H1 (cell line): Measurements from ENCODE around the gene NFIC. TPM values are rescaled to one million over a fixed set of nuclear protein-coding genes. Genes with fewer than 3 reads are reported as not detected.

Source experiments
- CTCF ChIA-PET: fragments of 300-600 bp; sonication (Branson Sonifier 250); formaldehyde crosslinking; loops from one replicate; lab custom pipeline; 2021; ENCODE audit not compliant: partially characterized antibody; lab: Charles Lee
- POLR2A ChIA-PET: fragments of 300-600 bp; sonication (Branson Sonifier 250); formaldehyde crosslinking; loops from one replicate; lab custom pipeline; 2021; ENCODE audit warnings: inconsistent platforms; ENCODE audit not compliant: partially characterized antibody; lab: Charles Lee
- DNase-seq, 2 experiments: peaks; one replicate each; pipeline versions ENCODE4 v3.0.0 to v3.0.0-alpha.2; 2010 to 2022; ENCODE audit warnings: low spot score in 2 of 2, low read depth in 1 of 2, mixed read lengths in 1 of 2
- FAIRE-seq: peaks from 2 replicates; lab custom pipeline; 2011; peaks lifted over from hg19 to GRCh38; lab: Jason Lieb, UNC
- H2AFZ ChIP-seq: 2 replicates; pipeline ENCODE4 v1.8.1; 2012; ENCODE audit warnings: low read length, inconsistent platforms
- H2AK5ac ChIP-seq: 2 replicates; pipeline ENCODE4 v1.6.1; 2013; ENCODE audit warnings: low read depth, low read length
- H2BK120ac ChIP-seq: replicated peaks from 2 replicates; pipeline ENCODE3; 2013; ENCODE audit warnings: low read depth, low read length, inconsistent platforms
- H2BK12ac ChIP-seq: 2 replicates; pipeline ENCODE4 v1.6.1; 2013; ENCODE audit warnings: low read depth, low read length
- H2BK15ac ChIP-seq: 2 replicates; pipeline ENCODE4 v1.6.1; 2013; ENCODE audit warnings: low read length
- H2BK20ac ChIP-seq: 2 replicates; pipeline ENCODE4 v1.6.1; 2013; ENCODE audit warnings: low read length
- H2BK5ac ChIP-seq: 2 replicates; pipeline ENCODE4 v1.6.1; 2013; ENCODE audit warnings: low read depth, low read length
- H3K14ac ChIP-seq: 2 replicates; pipeline ENCODE4 v1.6.1; 2013; ENCODE audit warnings: inconsistent platforms; ENCODE audit not compliant: insufficient read length
- H3K18ac ChIP-seq: 2 replicates; pipeline ENCODE4 v1.6.1; 2013; ENCODE audit warnings: low read length; ENCODE audit errors: extremely low read depth
- H3K23ac ChIP-seq: 2 replicates; pipeline ENCODE4 v1.6.1; 2013; ENCODE audit warnings: inconsistent platforms; ENCODE audit not compliant: insufficient read length
- H3K23me2 ChIP-seq: 2 replicates; pipeline ENCODE4 v1.6.1; 2013; ENCODE audit warnings: low read depth, low read length
- H3K27ac ChIP-seq: 2 replicates; pipeline ENCODE4 v1.6.1; 2011; ENCODE audit warnings: low read depth, low read length, inconsistent platforms
- H3K27me3 ChIP-seq, 4 experiments: replicated peaks in 1 of 4; 1 replicate in 1 of 4; 2 replicates in 3 of 4; pipeline versions ENCODE4 v1.6.1 to v1.8.1; 2011 to 2013; ENCODE audit warnings: low read length in 3 of 4, mild to moderate bottlenecking in 3 of 4, inconsistent platforms in 2 of 4, mixed read lengths in 2 of 4, moderate library complexity in 1 of 4; ENCODE audit not compliant: control insufficient read depth in 3 of 4, insufficient read depth in 3 of 4; ENCODE audit errors: extremely low read depth in 1 of 4
- H3K36me3 ChIP-seq, 4 experiments: 2 replicates each; pipeline versions ENCODE4 v1.6.1 to v1.8.1; 2011 to 2013; ENCODE audit warnings: mild to moderate bottlenecking in 4 of 4, low read length in 3 of 4, moderate library complexity in 2 of 4, control low read depth in 1 of 4, inconsistent platforms in 1 of 4; ENCODE audit not compliant: insufficient read depth in 4 of 4, control insufficient read depth in 2 of 4
- H3K4ac ChIP-seq: replicated peaks from 2 replicates; pipeline ENCODE3; 2013; ENCODE audit warnings: low read length, low read depth, mixed read lengths, inconsistent platforms; ENCODE audit not compliant: insufficient read length
- H3K4me1 ChIP-seq, 4 experiments: replicated peaks in 1 of 4; 1 replicate in 1 of 4; 2 replicates in 3 of 4; pipeline versions ENCODE4 v1.6.1 to v1.8.1; 2011 to 2013; ENCODE audit warnings: low read length in 3 of 4, inconsistent platforms in 2 of 4, mixed read lengths in 1 of 4; ENCODE audit not compliant: insufficient read depth in 4 of 4, control insufficient read depth in 3 of 4
- H3K4me2 ChIP-seq, 2 experiments: 2 replicates each; pipeline versions ENCODE4 v1.6.1 to v1.8.1; 2011 to 2013; ENCODE audit warnings: low read depth in 2 of 2, low read length in 2 of 2, control low read depth in 1 of 2, inconsistent platforms in 1 of 2, mild to moderate bottlenecking in 1 of 2; ENCODE audit not compliant: insufficient read depth in 1 of 2
- H3K4me3 ChIP-seq, 4 experiments: fragments of 200-600, 300-600 bp in 1 of 4; sonication (generic), shearing (Covaris generic), sonication (Bioruptor Twin) in 1 of 4; 2 replicates each; pipeline versions ENCODE4 v1.5.1 to v1.8.1; 2011 to 2016; ENCODE audit warnings: low read length in 4 of 4, low read depth in 3 of 4, control low read depth in 2 of 4, inconsistent platforms in 2 of 4, mild to moderate bottlenecking in 2 of 4, mixed read lengths in 1 of 4, moderate library complexity in 1 of 4; ENCODE audit not compliant: insufficient read depth in 2 of 4; ENCODE audit errors: extremely low read depth in 1 of 4
- H3K56ac ChIP-seq: replicated peaks from 2 replicates; pipeline ENCODE3; 2013; ENCODE audit warnings: low read depth, mild to moderate bottlenecking, mixed read lengths, low read length, inconsistent platforms; ENCODE audit not compliant: insufficient read length
- H3K79me1 ChIP-seq: 2 replicates; pipeline ENCODE4 v1.6.1; 2013; ENCODE audit warnings: low read depth, low read length, control low read depth
- H3K79me2 ChIP-seq, 2 experiments: 2 replicates each; pipeline versions ENCODE4 v1.6.1 to v1.8.1; 2012 to 2013; ENCODE audit warnings: low read length in 2 of 2, mild to moderate bottlenecking in 2 of 2, inconsistent platforms in 1 of 2; ENCODE audit not compliant: insufficient read depth in 2 of 2, control insufficient read depth in 1 of 2
- H3K9ac ChIP-seq, 4 experiments: replicated peaks in 1 of 4; 1 replicate in 1 of 4; 2 replicates in 3 of 4; pipeline versions ENCODE4 v1.6.1 to v1.8.1; 2011 to 2013; ENCODE audit warnings: low read depth in 3 of 4, low read length in 3 of 4, control low read depth in 2 of 4, mild to moderate bottlenecking in 2 of 4, moderate library complexity in 2 of 4, inconsistent platforms in 1 of 4; ENCODE audit errors: extremely low read depth in 1 of 4
- H3K9me3 ChIP-seq, 2 experiments: 2 replicates each; pipeline versions ENCODE4 v1.6.1 to v1.8.1; 2012 to 2013; ENCODE audit warnings: mild to moderate bottlenecking in 2 of 2, moderate library complexity in 2 of 2, control low read depth in 1 of 2, inconsistent platforms in 1 of 2, low read depth in 1 of 2, low read length in 1 of 2, mixed read lengths in 1 of 2; ENCODE audit not compliant: insufficient read depth in 2 of 2
- H4K20me1 ChIP-seq, 2 experiments: replicated peaks in 1 of 2; 2 replicates each; pipeline versions ENCODE3 to v1.8.1; 2011 to 2013; ENCODE audit warnings: inconsistent platforms in 2 of 2, low read length in 2 of 2, mild to moderate bottlenecking in 1 of 2; ENCODE audit not compliant: insufficient read depth in 2 of 2, control insufficient read depth in 1 of 2
- H4K5ac ChIP-seq: 2 replicates; pipeline ENCODE4 v1.6.1; 2013; ENCODE audit warnings: low read length, low read depth, mixed read lengths, inconsistent platforms; ENCODE audit not compliant: insufficient read length
- H4K8ac ChIP-seq: 2 replicates; pipeline ENCODE4 v1.8.0; 2013; ENCODE audit warnings: mild to moderate bottlenecking, moderate library complexity, low read length, inconsistent platforms; ENCODE audit not compliant: insufficient read depth; ENCODE audit errors: extremely low read depth
- H4K91ac ChIP-seq: replicated peaks from 2 replicates; pipeline ENCODE3; 2013; ENCODE audit warnings: low read length, mixed read lengths, inconsistent platforms; ENCODE audit not compliant: insufficient read length
- ASH2L ChIP-seq: fragments of 200-600, 300-600 bp; sonication (generic); IDR thresholded peaks from one replicate; pipeline ENCODE4 v1.7.1; 2017; ENCODE audit warnings: low read length
- CHD1 ChIP-seq: IDR thresholded peaks from 2 replicates; pipeline ENCODE4 v1.6.1; 2012; ENCODE audit warnings: low read depth, low read length, improper control_type of control experiment
- CREB1 ChIP-seq: IDR thresholded peaks from 2 replicates; pipeline ENCODE4 v1.6.1; 2012; ENCODE audit warnings: inconsistent platforms
- KDM4A ChIP-seq: IDR thresholded peaks from one replicate; pipeline ENCODE4 v1.7.1; 2012; ENCODE audit warnings: low read depth, mild to moderate bottlenecking, moderate library complexity, low read length, inconsistent platforms; ENCODE audit not compliant: severe bottlenecking
- MAX ChIP-seq: IDR thresholded peaks from 2 replicates; pipeline ENCODE4 v1.6.1; 2012; ENCODE audit warnings: inconsistent platforms
- SAP30 ChIP-seq: fragments of 300-600 bp; sonication (generic); IDR thresholded peaks from 2 replicates; pipeline ENCODE4 v1.7.1; 2012; ENCODE audit warnings: low read length, moderate library complexity, mild to moderate bottlenecking, inconsistent platforms; ENCODE audit not compliant: insufficient read depth, insufficient replicate concordance
- SIN3A ChIP-seq, 2 experiments: IDR thresholded peaks in 1 of 2; conservative IDR thresholded peaks in 1 of 2; 2 replicates each; pipeline ENCODE4 v1.6.1; 2011 to 2012; ENCODE audit warnings: low read length in 2 of 2, improper control_type of control experiment in 1 of 2, low read depth in 1 of 2, mild to moderate bottlenecking in 1 of 2
- WGBS, 2 experiments: shearing (Covaris generic) in 1 of 2; methylation state at CpG; one replicate each; pipeline versions ENCODE4 v1.1.6 to v1.1.7; 2013 to 2015; ENCODE audit warnings: low lambda C conversion rate in 2 of 2, mixed read lengths in 2 of 2, inconsistent platforms in 1 of 2, low coverage in 1 of 2, missing lambda C conversion rate in 1 of 2; ENCODE audit not compliant: insufficient replicate concordance in 2 of 2, insufficient coverage in 1 of 2, insufficient read length in 1 of 2; ENCODE audit errors: extremely low coverage in 1 of 2, missing lambda C conversion rate in 1 of 2; 5-methylcytosine and 5-hydroxymethylcytosine counted together
- polyA plus RNA-seq, 7 experiments: library from polyadenylated mRNA; depleted of rRNA in 3 of 7; stranded (reverse) in 5 of 7; unstranded in 2 of 7; fragments of >200 nt in 5 of 7; fragments of 200-250 nt in 2 of 7; gene quantifications; 1 replicate in 5 of 7; 2 replicates in 1 of 7; 4 replicates in 1 of 7; pipeline versions ENCODE4 v1.2.1 to v1.2.3, GENCODE V29; 2011 to 2013; ENCODE audit warnings: missing spikeins in 2 of 7, mixed read lengths in 2 of 7
- total RNA-seq: library from RNA; stranded (reverse); fragmentation: NEBNext Ultra II Directional; extraction: Animal tissue kit (Norgen Biotek cat#: 25700); gene quantifications from 2 replicates; pipeline ENCODE4 v1.2.1, GENCODE V29; 2021

Gene NFIC
- total and polyA plus RNA-seq, 2 of the 8 experiments (the other 6 are each of a cell fraction or from before 2014, with no cell fraction given) = 0.56 to 3.2 TPM

DNA sequence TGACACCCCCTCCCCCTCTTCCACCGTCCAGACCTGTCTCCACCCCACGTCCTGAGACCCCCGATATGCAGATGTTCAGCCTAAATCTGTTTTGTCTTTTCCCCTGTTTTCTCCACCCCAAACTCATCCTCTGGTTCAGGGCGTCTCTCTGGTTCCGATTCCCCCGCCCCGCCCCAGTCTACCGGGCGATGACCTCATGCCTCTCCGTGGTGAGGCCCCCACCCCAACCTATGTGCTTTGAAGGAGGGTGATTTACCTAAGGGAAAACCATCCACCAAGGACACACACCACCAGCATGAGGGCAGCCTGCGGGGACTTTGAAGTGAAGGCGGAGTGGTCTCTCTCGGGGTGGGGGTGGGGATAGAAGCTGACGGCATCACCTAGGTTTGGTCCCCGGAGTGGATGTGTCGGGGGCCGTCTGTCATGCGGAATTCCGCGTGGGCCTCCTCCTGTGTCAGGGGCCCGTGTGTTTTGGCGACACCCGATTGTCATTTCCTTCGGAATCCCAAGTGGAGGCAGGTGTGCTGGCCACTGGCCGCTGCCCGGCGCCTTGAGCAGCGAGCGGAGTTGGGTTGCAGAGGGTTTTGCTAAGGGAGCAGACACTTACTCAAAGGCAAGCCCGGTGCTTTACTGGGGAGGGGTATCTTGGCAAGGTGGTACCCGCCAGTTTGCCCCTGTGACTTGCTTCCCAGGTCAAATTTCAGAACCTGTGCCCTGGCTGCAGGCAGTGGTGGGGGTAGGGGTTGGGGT lies 141.2 kb downstream of the NFIC start:
- peaks cover 18% of the 10 kb centered on the region for H3K23me2 ChIP-seq
- peak overlapping the region; percentile 22 for H4K5ac ChIP-seq
- H2AFZ ChIP-seq = no peak overlapping the region
- H4K20me1 ChIP-seq = peaks cover 19 to 29% of the 10 kb centered on the region in 2 experiments
- peak overlapping the region in 2 of 4 experiments; percentile 37 to 67; a peak in 4 of 7 replicates for H3K9ac ChIP-seq
- peak overlapping the region; percentile 38 for H3K4ac ChIP-seq
- peaks cover 0 to 9% (median 7%) of the 10 kb centered on the region in 4 experiments; a peak in 3 of 7 replicates for H3K4me1 ChIP-seq
- no peaks in the 10 kb centered on the region for H3K9me3 ChIP-seq
- FAIRE-seq (no peak), DNase-seq (peak in 1 of 2 experiments; percentile 75)
- peak overlapping the region; percentile 74 for H4K91ac ChIP-seq
- H3K4me2 ChIP-seq = peak overlapping the region; percentile 95 to 99
- H2BK15ac ChIP-seq = no peak overlapping the region
- H3K79me1 ChIP-seq = peaks cover 29% of the 10 kb centered on the region
- H3K79me2 ChIP-seq = peaks cover 0 to 42% of the 10 kb centered on the region in 2 experiments; a peak in 2 of 4 replicates
- H3K27ac ChIP-seq = 0 out of 2 replicates have a peak overlapping the region, but pooled peaks have one; percentile 33
- WGBS, 2 experiments = 7% methylated on average over 27 of the region's 31 CpGs; no CpG with 5 or more reads in 1 of the 2 experiments
- peak overlapping the region; percentile 44 to 98 (median 58) for H3K4me3 ChIP-seq
- CTCF ChIA-PET = interaction anchor here (0.6 to 1.0 kb wide), 2 partner anchors 23 to 562 kb away, joined by 3 read pairs; no protein-coding TSS in a partner anchor
- H3K36me3 ChIP-seq = no peaks in the 10 kb centered on the region; a peak in 2 of 8 replicates
- no peak overlapping the region for H3K14ac ChIP-seq
- H3K18ac ChIP-seq = 0 out of 2 replicates have a peak overlapping the region, but pooled peaks have one; percentile 19
- no peaks in the 10 kb centered on the region for H3K27me3 ChIP-seq
- no peak overlapping the region for H2BK120ac ChIP-seq
- TF ChIP-seq MAX (no peak), SAP30 (peak; percentile 25), SIN3A (conservative IDR thresholded peaks at IDR 0.05 in 1 of 2, IDR thresholded peaks at IDR 0.05 in 1 of 2; ENCODE audit: low read depth in 1 of 2, low read length in 2 of 2) (0 out of 4 replicates have a peak, but pooled peaks of 1 of the 2 experiments have one; percentile 28), KDM4A (peak; percentile 0), CHD1 (no peak), ASH2L (peak; percentile 9), CREB1 (0 out of 2 replicates have a peak, but pooled peaks have one; percentile 17)
- no peak overlapping the region for H4K8ac ChIP-seq
- H3K56ac ChIP-seq = no peak overlapping the region
- H3K23ac ChIP-seq = peak overlapping the region; percentile 28
- H2AK5ac ChIP-seq = 0 out of 2 replicates have a peak overlapping the region, but pooled peaks have one; percentile 39
- POLR2A ChIA-PET = interaction anchor here (0.6 to 1.5 kb wide), 3 partner anchors 25 to 38 kb away, joined by 3 to 4 read pairs (median 3); partner anchors contain the start of gene TEKTIP1
- no peak overlapping the region; the same call in 1 of the 2 replicates for H2BK5ac ChIP-seq
- H2BK20ac ChIP-seq = no peak overlapping the region
- H2BK12ac ChIP-seq = no peak overlapping the region
